ENCODE measurements around the gene ALDH3B2. TPM values are rescaled to one million over a fixed set of nuclear protein-coding genes. Genes with fewer than 3 reads are reported as not detected.
"Not testable (repeated sequence)": the region's sequence is repeated elsewhere in the genome, so short reads cannot be mapped to it uniquely, and the experiment has no call there.

The ALDH3B2 gene
- polyA plus RNA-seq, 3 donors = not detected

GRCh38 chr11:67687986-67688385, 13.6 kb upstream of the ALDH3B2 start:
- Histone ChIP-seq H3K4me3 (replicated peaks in 1 of 3; ENCODE audit: low read depth in 2 of 3, low read length in 3 of 3) (no peak overlapping the region), H3K27me3 (ENCODE audit: control insufficient read depth in 2 of 2, insufficient read depth in 2 of 2, low read length in 2 of 2) (no peaks in the 10 kb centered on the region), H2AFZ (ENCODE audit: insufficient read depth, low read depth, low read length, poor library complexity, severe bottlenecking) (no peak overlapping the region), H3K79me2 (ENCODE audit: insufficient read depth, low read length) (no peaks in the 10 kb centered on the region), H3K9me3 (replicated peaks in 1 of 2; ENCODE audit: control insufficient read depth in 1 of 2, insufficient read depth in 1 of 2, low read length in 2 of 2) (no peaks in the 10 kb centered on the region), H3K4me1 (ENCODE audit: control insufficient read depth in 1 of 2, insufficient read depth in 2 of 2, low read length in 2 of 2) (peaks cover 8 to 11% of the 10 kb centered on the region in 2 donors), H3K36me3 (replicated peaks in 1 of 2; ENCODE audit: control insufficient read depth in 1 of 2, insufficient read depth in 2 of 2, low read length in 2 of 2) (no peaks in the 10 kb centered on the region), H4K20me1 (ENCODE audit: insufficient read depth, low read length) (no peaks in the 10 kb centered on the region), H3K4me2 (replicated peaks; ENCODE audit: extremely low read depth, low read length, poor library complexity, severe bottlenecking) (no peak overlapping the region), H3K27ac (ENCODE audit: low read depth in 1 of 2, low read length in 2 of 2) (no peak overlapping the region), H3K9ac (ENCODE audit: insufficient read depth, low read length, poor library complexity, severe bottlenecking) (no peak overlapping the region)
- H3K4me3 Mint-ChIP-seq = no peak overlapping the region
- H3K36me3 Mint-ChIP-seq = no peaks in the 10 kb centered on the region
- H3K27me3 Mint-ChIP-seq (ENCODE audit: low read depth in 3 of 3) = peaks cover 0 to 3% (median 1%) of the 10 kb centered on the region in 3 donors
- WGBS (ENCODE audit: insufficient coverage) = 86% methylated on average over 1 of the region's 2 CpGs
- H3K4me1 Mint-ChIP-seq = peaks cover 15% of the 10 kb centered on the region
- no peak overlapping the region for H3K27ac Mint-ChIP-seq
- no peaks in the 10 kb centered on the region for H3K9me3 Mint-ChIP-seq
- TF ChIP-seq CTCF (IDR thresholded peaks at IDR 0.05) = no peak
- DNase-seq = no peak
- intact Hi-C loops (cut with micrococcal nuclease) = loop anchor here in 1 of 2 donors (10.0 kb wide), 1 partner anchor 143 kb away; no protein-coding TSS in a partner anchor

- H3K36me3 Mint-ChIP-seq; H3K4me2 ChIP-seq (replicated peaks; ENCODE audit: extremely low read depth, low read length, poor library complexity, severe bottlenecking); H3K9me3 ChIP-seq (replicated peaks in 1 of 2; ENCODE audit: control insufficient read depth in 1 of 2, insufficient read depth in 1 of 2, low read length in 2 of 2); H3K79me2 ChIP-seq (ENCODE audit: insufficient read depth, low read length); H3K9ac ChIP-seq (ENCODE audit: insufficient read depth, low read length, poor library complexity, severe bottlenecking); H4K20me1 ChIP-seq (ENCODE audit: insufficient read depth, low read length); H3K27ac ChIP-seq (ENCODE audit: low read depth in 1 of 2, low read length in 2 of 2); H3K27me3 Mint-ChIP-seq (ENCODE audit: low read depth in 3 of 3); H3K36me3 ChIP-seq (replicated peaks in 1 of 2; ENCODE audit: control insufficient read depth in 1 of 2, insufficient read depth in 2 of 2, low read length in 2 of 2); H3K9me3 Mint-ChIP-seq; H3K27me3 ChIP-seq (ENCODE audit: control insufficient read depth in 2 of 2, insufficient read depth in 2 of 2, low read length in 2 of 2); H3K4me3 ChIP-seq (replicated peaks in 1 of 3; ENCODE audit: low read depth in 2 of 3, low read length in 3 of 3); DNase-seq: not testable (repeated sequence)
- 38% methylated on average over 4 of the region's 8 CpGs for WGBS (ENCODE audit: insufficient coverage)
- Histone ChIP-seq H3K4me1 (ENCODE audit: control insufficient read depth in 1 of 2, insufficient read depth in 2 of 2, low read length in 2 of 2) (peaks cover 8 to 11% of the 10 kb centered on the region in 2 donors), H2AFZ (ENCODE audit: insufficient read depth, low read depth, low read length, poor library complexity, severe bottlenecking) (peak overlapping the region; percentile 21)
- intact Hi-C loops (cut with micrococcal nuclease) = loop anchor here in 1 of 2 donors (10.0 kb wide), 1 partner anchor 141 kb away; no protein-coding TSS in a partner anchor
- peak overlapping the region in 1 of 7 donors; percentile 41 for H3K27ac Mint-ChIP-seq
- peaks cover 15% of the 10 kb centered on the region for H3K4me1 Mint-ChIP-seq
- peak overlapping the region in 1 of 2 donors; percentile 75 for H3K4me3 Mint-ChIP-seq
These were observed 11.4 kb upstream of the ALDH3B2 start for GRCh38 chr11:67685641-67686332.

GRCh38 chr11:67682126-67683034, 8.0 kb upstream of the ALDH3B2 start:
- not testable (repeated sequence) for H4K20me1 ChIP-seq (ENCODE audit: insufficient read depth, low read length); H3K4me2 ChIP-seq (replicated peaks; ENCODE audit: extremely low read depth, low read length, poor library complexity, severe bottlenecking); H3K27me3 ChIP-seq (ENCODE audit: control insufficient read depth in 2 of 2, insufficient read depth in 2 of 2, low read length in 2 of 2); DNase-seq; H3K27me3 Mint-ChIP-seq (ENCODE audit: low read depth in 3 of 3); H3K79me2 ChIP-seq (ENCODE audit: insufficient read depth, low read length); H3K27ac ChIP-seq (ENCODE audit: low read depth in 1 of 2, low read length in 2 of 2); H3K9me3 Mint-ChIP-seq; H3K36me3 ChIP-seq (replicated peaks in 1 of 2; ENCODE audit: control insufficient read depth in 1 of 2, insufficient read depth in 2 of 2, low read length in 2 of 2); H3K9me3 ChIP-seq (replicated peaks in 1 of 2; ENCODE audit: control insufficient read depth in 1 of 2, insufficient read depth in 1 of 2, low read length in 2 of 2); H3K9ac ChIP-seq (ENCODE audit: insufficient read depth, low read length, poor library complexity, severe bottlenecking); H3K4me3 ChIP-seq (replicated peaks in 1 of 3; ENCODE audit: low read depth in 2 of 3, low read length in 3 of 3); H3K36me3 Mint-ChIP-seq; H3K27ac Mint-ChIP-seq; H2AFZ ChIP-seq (ENCODE audit: insufficient read depth, low read depth, low read length, poor library complexity, severe bottlenecking); H3K4me3 Mint-ChIP-seq
- WGBS (ENCODE audit: insufficient coverage) = 91% methylated on average over 8 of the region's 14 CpGs
- peaks cover 12% of the 10 kb centered on the region for H3K4me1 Mint-ChIP-seq
- intact Hi-C loops (cut with micrococcal nuclease) = loop anchor here in 1 of 2 donors (10.0 kb wide), 1 partner anchor 138 kb away; no protein-coding TSS in a partner anchor
- peaks cover 8 to 11% of the 10 kb centered on the region in 2 donors for H3K4me1 ChIP-seq (ENCODE audit: control insufficient read depth in 1 of 2, insufficient read depth in 2 of 2, low read length in 2 of 2)
